Prostate gland (tissue), 2 donors: ENCODE data around the gene SH2D4B. TPM values are rescaled to one million over a fixed set of nuclear protein-coding genes. Genes with fewer than 3 reads are reported as not detected.

Source experiments
- DNase-seq: peaks from one replicate; pipeline ENCODE4 v3.0.0-alpha.2; 2019; ENCODE audit warnings: low spot score
- H3K27ac ChIP-seq, 2 donors: fragments of 200-600 bp; sonication (generic); 2 replicates each; pipeline ENCODE4 v1.5.1; 2017 to 2019
- H3K27me3 ChIP-seq: fragments of 200-600 bp; sonication (generic); replicated peaks from 2 replicates; pipeline ENCODE4 v1.5.1; 2019; ENCODE audit not compliant: insufficient read depth
- H3K36me3 ChIP-seq, 2 donors: fragments of 200-600 bp; sonication (generic); 1 replicate in 1 of 2; 2 replicates in 1 of 2; pipeline versions ENCODE4 v1.5.1 to v1.8.1; 2017 to 2019
- H3K4me1 ChIP-seq: fragments of 200-600 bp; sonication (generic); replicated peaks from 2 replicates; pipeline ENCODE4 v1.5.1; 2019
- H3K4me3 ChIP-seq, 2 donors: fragments of 200-600 bp; sonication (generic); 2 replicates each; pipeline ENCODE4 v1.5.1; 2017 to 2019
- H3K9me3 ChIP-seq: fragments of 200-600 bp; sonication (generic); 2 replicates; pipeline ENCODE4 v1.5.1; 2017
- CTCF ChIP-seq, 4 experiments: fragments of 200-600 bp in 2 of 4; fragments of 450-650 bp in 2 of 4; sonication (generic) in 2 of 4; IDR thresholded peaks; 1 replicate in 3 of 4; 2 replicates in 1 of 4; pipeline ENCODE4 v1.5.1; 2016 to 2019; ENCODE audit warnings: antibody characterized with exemption in 4 of 4, mild to moderate bottlenecking in 2 of 4, moderate library complexity in 2 of 4
- POLR2A ChIP-seq: fragments of 450-650 bp; IDR thresholded peaks from one replicate; pipeline ENCODE4 v1.6.1; 2016; ENCODE audit warnings: antibody characterized with exemption, mild to moderate bottlenecking
- POLR2AphosphoS5 ChIP-seq: sonication (generic); formaldehyde crosslinking; IDR thresholded peaks from one replicate; pipeline ENCODE4 v1.6.1; 2017; ENCODE audit warnings: antibody characterized with exemption
- WGBS: methylation state at CpG from one replicate; pipeline ENCODE4 v1.1.5; 2018; 5-methylcytosine and 5-hydroxymethylcytosine counted together
- intact Hi-C: fragments of 100-400 bp; cut with DNase I; formaldehyde crosslinking; loops from one replicate; pipeline ENCODE4 v1.14.2; 2022
- total RNA-seq, 2 donors: library from RNA; depleted of rRNA; stranded (reverse); fragments of >200 nt; gene quantifications; one replicate each; pipeline ENCODE4 v1.1.0, GENCODE V29; 2016

SH2D4B gene
- total RNA-seq, 2 donors from 2014 or later, result 0.40 TPM; not detected in 1

GRCh38 chr10:80608706-80609105 is 71.0 kb downstream of the SH2D4B start:
- no peak overlapping the region for H3K27ac ChIP-seq

DNA sequence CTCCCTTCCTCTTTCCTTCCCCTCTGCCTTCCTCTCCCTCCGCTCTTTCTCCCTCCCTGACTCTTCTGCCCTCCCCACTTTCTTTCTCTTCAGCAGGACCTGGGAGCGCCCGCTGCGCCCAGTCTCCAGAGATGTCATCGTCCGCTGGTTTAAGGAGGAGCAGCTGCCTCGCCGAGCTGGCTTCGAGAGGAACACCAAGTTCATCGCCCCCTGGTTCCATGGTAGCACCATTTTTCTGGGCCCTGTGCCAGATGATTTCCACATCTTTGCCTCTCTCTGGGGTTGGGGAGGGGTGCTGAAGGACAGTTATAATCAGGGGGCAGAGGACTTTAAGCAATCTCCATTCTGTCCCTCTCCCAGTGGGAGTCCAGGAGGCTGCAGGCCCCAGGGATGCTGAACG is 71.6 kb downstream of the SH2D4B start:
- no peak for DNase-seq
- Histone ChIP-seq H3K27me3 (no peaks in the 10 kb centered on the region), H3K9me3 (no peaks in the 10 kb centered on the region), H3K4me3 (no peak overlapping the region), H3K36me3 (no peaks in the 10 kb centered on the region), H3K27ac (no peak overlapping the region), H3K4me1 (no peaks in the 10 kb centered on the region)
- no peak for TF ChIP-seq POLR2A
- TF ChIP-seq POLR2AphosphoS5, result no peak
- TF ChIP-seq CTCF (IDR thresholded peaks at IDR 0.05), result no peak
- intact Hi-C loops, result no loop called here
- 89% methylated on average over 11 of the region's 11 CpGs for WGBS

More at GRCh38 chr10:80608706-80609105, 71.0 kb downstream of the SH2D4B start:
- Histone ChIP-seq H3K27me3 (no peaks in the 10 kb centered on the region), H3K4me3 (no peak overlapping the region), H3K36me3 (no peaks in the 10 kb centered on the region), H3K9me3 (no peaks in the 10 kb centered on the region), H3K4me1 (no peaks in the 10 kb centered on the region)
- intact Hi-C loops, result no loop called here
- no peak for TF ChIP-seq POLR2AphosphoS5
- TF ChIP-seq POLR2A, result no peak
- TF ChIP-seq CTCF (IDR thresholded peaks at IDR 0.05), result no peak
- 78% methylated on average over 11 of the region's 11 CpGs for WGBS
- no peak for DNase-seq

DNA sequence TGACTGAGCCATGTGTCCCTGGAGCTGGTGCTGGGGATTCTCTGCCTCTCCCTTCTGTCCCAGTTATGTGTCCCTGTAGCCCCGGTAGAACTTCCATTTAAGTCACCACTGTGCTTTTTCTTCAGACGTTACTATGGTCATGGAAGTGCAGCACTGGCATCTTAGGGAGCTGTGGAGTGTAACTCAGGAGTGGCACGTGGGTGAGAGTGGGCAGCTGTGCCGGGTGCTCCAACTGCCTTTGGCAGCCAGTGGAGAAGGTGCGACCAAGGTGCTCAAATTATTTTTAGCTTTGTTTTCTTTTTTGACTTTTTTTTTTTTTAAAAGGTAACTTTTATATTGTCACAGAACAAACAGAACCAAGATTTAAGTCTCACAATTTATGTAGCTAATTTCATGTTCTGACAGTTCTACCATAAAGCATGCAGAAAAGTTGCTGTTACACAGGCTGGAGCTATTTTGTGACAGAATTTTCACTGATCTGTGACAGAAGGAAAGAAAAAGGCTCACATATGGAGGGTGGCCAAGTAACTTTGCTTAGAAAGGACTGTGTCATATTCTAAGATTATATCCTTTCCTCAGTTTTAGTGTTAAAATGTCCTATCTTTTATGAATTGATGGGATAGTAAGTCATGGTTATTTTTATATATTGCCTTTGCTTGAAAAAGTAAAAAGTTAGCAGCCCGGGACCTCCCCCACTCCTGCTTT is 73.9 kb downstream of the SH2D4B start:
- Histone ChIP-seq H3K27me3 (no peaks in the 10 kb centered on the region), H3K36me3 (no peaks in the 10 kb centered on the region), H3K27ac (no peak overlapping the region), H3K4me3 (no peak overlapping the region), H3K4me1 (no peaks in the 10 kb centered on the region), H3K9me3 (no peaks in the 10 kb centered on the region)
- intact Hi-C loops, result no loop called here
- TF ChIP-seq CTCF (IDR thresholded peaks at IDR 0.05) (no peak), POLR2AphosphoS5 (no peak)
- no peak for DNase-seq
- WGBS, result 33% methylated on average over 6 of the region's 6 CpGs

GRCh38 chr10:80612261-80612660 is 74.6 kb downstream of the SH2D4B start:
- Histone ChIP-seq H3K4me3 (no peak overlapping the region), H3K9me3 (no peaks in the 10 kb centered on the region), H3K4me1 (no peaks in the 10 kb centered on the region), H3K36me3 (no peaks in the 10 kb centered on the region), H3K27me3 (no peaks in the 10 kb centered on the region), H3K27ac (no peak overlapping the region)
- no peak for TF ChIP-seq POLR2A
- TF ChIP-seq CTCF (IDR thresholded peaks at IDR 0.05), result no peak
- TF ChIP-seq POLR2AphosphoS5, result peak; percentile 15
- peak; percentile 77 for DNase-seq
- intact Hi-C loops, result no loop called here
- WGBS, result 34% methylated on average over 3 of the region's 3 CpGs
